Measurements from ENCODE around the gene UPK2.
A peak's percentile ranks its signal among the peaks of the same experiment; 100 is the strongest.

Gene UPK2

DNA sequence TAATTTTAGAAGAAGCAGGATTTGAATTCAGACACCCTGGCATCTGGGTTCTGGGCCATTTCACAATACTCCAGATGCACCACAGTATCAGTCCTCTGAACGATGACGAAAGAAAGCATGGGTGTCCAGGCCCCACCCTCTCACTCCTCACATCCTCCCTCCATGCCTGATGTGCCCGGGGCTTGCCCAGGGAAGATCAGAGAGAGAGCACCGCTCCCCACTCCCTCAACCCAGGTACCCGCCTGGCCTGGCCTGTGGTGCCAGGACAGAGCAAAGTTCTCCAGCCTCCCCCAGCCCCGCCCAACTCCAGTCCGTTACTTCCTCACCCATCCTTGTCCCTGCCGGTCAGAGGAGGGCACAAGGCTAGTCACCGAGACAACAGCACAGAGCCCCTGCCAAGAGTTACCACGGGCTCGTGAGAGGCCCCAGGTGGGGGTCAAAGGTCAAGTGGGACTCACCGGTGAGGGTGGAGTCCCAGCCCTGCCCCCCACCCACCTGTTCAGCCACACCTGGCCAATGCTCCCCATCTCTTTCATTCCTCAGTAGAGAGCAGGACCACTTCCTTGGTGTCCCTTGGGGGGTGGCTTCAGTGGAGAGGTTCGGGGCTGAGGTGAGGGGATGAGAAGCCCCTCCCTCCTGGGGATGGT, 38.5 kb upstream of the UPK2 start:
- DNase-seq (ENCODE audit: low spot score) = peak; percentile 56

DNA sequence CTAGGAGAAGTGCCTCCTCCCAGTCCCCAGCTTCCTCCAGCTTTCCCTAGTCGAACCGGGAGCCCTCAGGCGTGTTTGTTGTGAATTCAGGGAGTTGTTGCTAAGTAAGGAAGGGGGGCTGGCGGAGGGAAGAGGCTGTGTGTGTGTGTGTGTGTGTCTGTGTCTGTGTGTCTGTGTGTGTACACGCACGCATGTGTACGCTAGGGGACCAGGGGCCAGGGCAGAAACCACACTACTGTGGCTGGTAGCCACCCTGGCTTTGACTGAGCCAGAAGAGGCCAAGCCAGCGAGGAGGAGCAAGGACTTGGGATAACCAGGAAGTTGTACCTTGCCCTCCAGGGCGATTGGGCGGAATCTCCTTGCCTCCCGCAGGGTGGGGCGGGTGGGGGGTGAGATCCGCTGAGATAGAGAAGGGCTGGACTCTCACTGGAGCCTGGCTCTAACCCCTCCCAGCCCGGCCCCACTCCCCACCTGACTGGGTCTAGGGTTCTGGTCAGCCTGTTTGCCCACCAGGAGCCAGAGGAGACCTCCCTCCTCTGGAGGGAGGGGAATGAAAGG, 37.9 kb upstream of the UPK2 start:
- DNase-seq (ENCODE audit: low spot score) = peak; percentile 62

DNA sequence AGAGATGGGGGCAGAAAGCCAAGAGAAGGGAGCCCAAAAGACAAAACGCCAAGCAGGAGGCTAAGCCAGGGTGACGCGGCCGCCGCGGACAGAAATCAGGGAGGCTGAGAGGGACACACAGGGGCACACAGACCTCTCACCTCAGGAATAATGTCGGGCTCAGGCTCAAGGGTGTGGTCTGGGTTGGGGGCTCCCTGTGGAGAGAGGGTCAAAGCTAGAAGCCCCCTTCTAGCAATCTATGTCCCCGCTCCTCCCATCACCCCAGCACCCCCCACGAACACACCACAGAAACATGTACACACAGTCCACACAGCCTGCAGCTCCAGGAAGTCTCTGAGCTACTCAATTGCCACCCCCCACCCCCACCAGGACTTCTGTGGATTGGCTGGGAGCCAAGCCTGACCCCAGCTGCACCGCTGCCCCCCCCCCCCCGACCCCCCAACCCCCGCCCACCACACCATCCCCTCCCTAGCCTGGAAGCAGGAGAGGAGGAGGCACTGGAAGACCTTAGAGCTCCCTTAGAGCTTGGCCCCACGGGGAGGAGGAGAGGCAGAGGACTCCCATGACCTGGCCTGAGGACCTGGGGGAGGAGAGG, 37.3 kb upstream of the UPK2 start:
- DNase-seq (ENCODE audit: low spot score) = no peak

DNA sequence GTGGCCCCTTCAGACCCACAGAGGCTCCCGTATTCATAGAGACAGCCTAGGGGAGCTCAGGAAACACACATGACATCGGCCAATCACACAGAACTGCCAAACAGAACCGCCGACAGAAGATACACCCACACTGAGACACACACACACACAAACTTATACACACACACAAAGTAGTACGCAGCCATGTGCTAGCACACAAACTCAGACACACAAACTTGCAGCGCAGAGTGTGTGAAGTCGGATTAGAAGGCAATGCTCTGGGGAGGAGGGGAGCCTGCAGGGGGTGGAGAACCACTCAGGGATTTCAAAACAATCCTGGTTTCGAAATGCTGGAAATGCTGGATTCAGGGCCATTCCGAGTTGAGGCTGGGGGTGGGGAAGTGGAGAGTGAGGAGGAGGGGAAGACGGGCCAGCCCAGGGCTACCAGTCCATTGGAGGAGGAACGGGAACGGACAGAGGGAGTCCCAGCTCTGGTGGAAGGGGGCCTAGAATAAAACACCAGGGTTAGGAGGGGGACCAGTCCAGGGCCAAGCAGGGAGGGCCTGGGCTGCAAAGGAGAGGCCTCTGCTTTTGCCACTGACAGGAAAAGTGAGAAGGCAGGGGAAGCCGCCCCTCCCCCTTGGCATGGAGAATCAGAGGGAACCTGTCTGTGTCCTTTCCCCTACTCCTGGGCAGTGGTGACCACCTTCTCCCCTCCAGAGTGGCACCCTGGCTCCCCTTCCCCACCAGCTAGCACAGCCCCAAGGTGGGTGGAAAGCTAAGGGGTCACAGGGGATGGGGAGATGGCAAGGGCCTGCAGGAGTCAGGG, 34.8 kb upstream of the UPK2 start:
- no peak for DNase-seq (ENCODE audit: low spot score)

DNA sequence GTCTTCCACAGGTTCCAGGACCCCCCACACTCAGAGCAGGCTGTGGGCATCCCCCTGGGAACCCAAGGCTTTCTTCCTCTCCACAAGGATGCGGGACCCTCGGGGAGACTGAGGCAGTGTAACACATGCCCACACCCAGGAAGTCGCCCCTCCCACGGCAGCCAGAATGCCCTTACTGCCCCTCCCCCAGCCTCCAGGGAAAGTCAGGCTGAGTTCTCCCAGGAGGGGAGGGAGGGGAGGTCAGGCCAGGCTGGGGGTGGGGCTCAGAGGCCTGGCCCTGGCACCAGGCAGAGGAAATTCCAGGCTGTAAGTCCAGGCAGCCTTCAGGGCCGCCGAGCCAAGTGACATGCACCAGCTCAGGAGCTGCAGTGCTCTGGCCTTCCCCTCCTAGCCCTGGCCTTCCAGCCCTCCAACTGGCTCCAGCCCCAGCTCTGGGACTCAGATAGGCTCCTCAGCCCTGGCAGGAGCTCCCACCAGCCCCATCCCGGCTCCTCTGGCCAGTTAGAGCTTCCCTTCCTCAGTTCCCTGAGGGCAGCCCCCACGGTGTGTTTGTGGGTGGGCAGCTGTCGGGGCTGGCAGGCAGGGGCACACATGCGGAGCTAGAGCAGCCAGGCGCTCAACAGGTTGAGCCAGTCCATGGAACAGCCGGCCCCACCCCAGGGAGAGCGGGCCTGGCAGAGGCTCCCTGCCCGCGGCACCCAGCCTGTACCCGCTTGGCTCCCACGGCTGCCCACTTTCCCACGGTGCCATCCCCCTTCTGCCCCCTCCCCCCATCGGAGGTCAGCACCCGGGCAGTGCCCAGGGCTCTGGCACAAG, 34.0 kb upstream of the UPK2 start:
- no peak for DNase-seq (ENCODE audit: low spot score)

DNA sequence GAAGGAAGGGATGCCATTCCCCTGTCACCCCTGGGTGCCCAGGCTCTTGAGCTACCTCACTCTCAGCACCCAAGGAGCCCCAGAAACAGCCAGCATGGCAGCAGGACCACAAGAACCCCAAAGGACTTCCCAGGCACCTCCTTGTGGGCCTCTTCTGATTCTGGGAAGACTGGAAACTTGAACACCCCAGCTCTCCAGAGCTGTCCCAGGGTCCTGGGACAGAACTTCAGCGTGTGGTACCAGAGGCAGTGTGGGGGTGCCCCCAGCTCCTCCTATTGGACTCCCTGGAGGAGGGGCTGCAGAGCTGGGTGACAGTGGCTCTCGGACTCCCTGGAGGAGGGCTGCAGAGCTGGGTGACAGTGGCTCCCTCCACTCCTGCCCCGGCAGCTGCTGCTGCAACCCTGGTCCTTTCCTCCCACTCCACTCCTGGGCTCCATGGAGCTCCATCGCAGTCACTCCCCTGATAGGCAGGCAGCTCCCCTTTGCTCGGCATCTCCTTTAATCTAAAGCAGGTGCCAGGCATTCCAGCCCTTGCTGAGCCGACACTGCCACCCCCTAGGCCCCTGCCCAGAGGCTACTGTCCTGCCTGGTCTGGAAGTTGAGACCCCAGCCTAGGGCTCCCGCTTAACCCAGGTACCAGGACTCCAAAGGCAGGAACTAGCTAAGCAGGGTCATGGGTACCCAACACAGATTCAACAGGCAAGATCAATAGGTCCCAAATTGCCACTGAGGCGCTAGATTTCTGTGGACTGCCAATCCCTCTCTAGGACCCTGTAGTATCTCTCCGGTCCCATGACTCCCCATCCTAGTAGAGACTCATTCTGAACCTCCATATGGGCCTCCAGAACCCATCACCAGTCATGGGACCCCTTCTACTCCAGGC, 33.1 kb upstream of the UPK2 start:
- no peak for DNase-seq (ENCODE audit: low spot score)

DNA sequence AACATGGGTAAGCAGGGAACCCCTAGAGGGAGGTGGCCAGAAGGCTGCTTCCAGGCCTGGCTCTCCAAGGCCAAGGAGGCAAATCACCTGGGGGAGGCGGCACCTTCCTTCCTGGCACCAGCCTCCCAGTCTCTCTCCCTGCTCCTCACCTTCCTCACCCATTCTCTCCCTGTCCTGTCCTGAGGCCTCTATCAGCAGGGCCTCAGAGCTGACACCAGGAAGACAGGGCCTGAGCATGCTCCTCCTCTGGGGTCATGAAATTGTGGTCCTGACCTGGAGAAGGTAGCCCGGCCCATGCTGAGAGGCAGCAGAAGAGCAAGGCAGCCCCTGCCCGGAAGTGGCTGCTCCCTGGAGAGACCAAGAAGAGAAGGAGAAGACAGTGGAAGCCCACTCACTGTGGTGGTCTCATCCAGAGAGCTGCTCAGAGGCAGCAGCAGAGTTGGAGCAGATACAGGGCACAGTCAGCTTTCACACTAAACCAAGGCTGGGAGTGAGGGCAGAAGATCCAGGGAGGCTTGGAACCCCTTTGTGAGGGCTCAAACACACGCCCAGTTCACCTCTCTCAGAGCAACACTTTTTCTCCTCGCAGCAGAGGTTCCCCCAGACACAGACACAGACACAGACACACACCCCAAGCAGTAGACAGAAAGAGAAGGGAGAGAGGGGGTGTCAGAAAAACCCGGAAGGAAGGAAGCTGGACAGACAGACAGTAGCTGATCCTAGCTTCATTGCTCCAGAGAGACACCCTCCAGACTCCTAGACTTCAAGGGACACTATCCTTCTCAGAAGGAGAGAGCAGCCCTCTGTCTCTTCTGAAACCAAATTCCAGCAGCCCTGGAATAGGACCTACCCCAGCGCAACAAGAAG, 32.1 kb upstream of the UPK2 start:
- peak; percentile 64 for DNase-seq (ENCODE audit: low spot score)

DNA sequence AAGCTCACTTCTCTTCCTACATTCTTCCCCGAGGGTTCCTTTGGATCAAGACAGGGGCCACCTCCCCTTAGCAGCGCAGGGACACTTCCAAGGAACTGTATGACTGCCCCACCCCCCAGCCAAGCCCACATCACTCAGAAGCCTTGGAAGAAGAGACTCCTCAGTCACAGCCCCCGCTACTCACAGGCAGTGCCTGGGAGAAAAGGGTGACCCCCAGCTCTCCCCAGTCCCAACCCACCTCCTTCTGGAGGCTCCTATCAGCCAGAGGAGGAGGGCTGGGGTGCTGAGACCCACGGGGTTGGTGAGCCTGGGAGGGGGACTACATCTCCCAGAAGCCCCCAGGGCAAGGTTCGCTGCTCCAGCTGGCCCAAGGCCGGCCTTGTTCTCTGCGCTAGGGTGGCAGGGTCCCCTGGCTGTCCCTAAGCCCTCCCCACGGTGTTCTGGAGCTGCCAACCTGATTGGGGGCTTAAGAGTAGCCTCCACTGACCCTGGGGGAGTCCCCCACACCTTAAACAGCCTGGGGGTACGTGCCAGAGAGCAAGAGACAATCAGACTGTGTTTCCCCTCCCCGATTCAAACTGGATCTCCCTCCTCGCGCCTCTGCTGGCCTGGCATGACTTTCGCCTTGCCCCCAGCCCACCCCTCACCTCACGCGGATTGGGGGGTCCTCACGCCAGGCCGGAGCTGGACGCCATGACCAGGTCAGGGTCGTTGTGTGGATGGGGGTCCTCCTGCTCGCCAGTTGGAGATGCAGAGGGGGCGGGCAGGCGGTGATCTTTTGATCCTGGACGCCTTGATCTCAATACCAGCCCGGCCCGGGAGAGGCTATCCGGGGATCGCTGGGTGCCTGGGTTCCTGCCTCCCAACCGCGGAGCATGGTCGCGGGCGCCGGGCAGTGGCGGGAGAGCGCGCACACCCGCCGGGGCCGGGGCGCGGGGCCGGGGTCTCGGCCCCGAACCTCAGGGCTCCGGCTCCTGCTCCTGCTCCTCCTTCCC, 31.2 kb upstream of the UPK2 start:
- DNase-seq (ENCODE audit: low spot score) = no peak

DNA sequence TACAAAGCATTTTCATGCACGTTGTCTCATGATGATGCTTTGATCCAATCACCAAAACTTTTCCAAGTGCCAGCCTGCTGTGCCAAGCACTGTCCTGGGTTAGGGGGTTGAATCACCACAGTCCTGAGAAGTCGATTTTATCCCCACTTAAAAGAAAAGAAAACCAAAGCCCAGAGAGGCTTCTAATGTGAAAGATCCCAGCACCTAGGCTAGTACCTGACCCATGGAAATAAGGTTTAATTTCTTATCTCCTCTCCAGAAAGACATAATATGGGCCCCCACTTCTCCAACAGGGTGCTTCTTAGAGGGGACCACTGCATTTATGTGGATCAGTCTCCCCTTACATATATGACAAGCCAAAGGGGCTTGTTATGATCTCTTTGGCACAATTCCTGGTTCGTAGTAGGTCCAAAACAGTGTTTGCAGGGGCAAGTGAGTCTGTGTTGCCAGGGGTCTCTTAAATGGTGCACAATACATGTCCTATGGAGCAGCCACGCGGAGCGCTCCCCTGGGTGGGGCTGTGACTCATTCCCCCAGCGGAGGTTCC, 28.5 kb upstream of the UPK2 start:
- no peak for DNase-seq (ENCODE audit: low spot score)

DNA sequence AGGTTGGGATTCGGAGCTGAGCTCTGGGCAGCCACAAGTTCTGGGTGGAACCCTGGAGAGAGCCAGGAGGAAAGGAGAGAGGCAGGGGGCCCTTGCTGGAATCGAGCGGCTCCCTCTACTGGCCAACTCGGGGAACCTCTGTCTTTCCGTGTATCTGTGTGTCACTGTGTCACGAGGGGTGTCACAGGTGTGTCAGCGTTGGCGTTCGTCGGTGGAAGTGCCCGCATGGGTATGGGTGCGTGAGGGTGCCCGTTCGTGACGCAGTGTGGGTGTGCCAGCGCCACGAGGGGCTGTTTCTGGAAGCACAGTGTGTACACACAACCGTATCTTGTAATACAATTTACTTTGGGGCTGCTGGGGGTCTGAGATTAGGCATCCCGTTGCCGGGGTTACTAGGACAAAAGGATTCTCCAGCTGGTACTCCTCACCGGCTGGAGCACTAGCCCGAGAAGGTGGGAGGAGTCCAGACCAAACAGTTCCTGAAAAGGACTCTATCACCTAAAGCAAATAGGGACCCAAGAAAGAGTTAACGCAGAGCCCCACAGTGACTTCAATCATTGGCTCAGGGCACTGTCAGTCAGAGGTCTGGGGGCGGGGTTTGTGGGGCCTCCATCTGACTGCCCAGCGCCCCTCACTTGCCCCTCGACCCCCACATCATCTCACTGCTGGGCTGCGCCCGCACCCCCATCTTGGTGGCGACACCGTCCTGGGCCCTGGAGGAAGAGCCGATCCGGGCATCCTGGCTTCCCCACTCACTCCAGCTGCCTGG, 27.8 kb upstream of the UPK2 start:
- peak; percentile 96 for DNase-seq (ENCODE audit: low spot score)

DNA sequence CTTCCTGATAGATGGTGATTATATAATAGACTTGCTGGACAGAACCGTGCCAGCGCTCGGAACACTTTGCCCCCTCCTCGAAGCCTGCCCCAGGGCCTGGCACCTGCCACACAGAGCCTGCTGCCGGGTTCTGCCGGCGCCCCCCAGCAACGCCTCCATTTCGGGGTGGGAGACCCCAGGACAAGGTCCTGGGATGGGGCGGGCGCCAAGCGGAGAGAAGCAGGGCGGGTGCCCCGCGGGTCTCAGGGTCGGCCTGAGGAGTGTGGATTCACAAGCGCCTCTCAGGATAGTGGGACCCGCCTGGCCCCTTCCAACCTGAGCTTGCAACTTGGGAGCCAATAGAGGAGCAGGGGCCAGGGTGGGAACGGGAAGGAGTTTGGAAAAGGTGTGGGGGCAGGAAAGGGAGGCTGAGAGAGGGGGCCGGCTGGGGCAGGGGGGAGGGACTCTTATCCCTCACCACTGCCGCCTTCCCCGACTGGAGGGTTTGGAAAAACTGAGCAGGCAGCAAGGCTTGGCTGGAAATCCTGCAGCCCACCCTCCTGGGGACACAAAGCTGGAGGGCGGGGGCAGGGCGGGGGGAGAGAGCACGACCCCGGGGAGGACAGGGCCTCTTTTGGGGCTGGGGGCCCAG, 27.1 kb upstream of the UPK2 start:
- peak; percentile 36 for DNase-seq (ENCODE audit: low spot score)

DNA sequence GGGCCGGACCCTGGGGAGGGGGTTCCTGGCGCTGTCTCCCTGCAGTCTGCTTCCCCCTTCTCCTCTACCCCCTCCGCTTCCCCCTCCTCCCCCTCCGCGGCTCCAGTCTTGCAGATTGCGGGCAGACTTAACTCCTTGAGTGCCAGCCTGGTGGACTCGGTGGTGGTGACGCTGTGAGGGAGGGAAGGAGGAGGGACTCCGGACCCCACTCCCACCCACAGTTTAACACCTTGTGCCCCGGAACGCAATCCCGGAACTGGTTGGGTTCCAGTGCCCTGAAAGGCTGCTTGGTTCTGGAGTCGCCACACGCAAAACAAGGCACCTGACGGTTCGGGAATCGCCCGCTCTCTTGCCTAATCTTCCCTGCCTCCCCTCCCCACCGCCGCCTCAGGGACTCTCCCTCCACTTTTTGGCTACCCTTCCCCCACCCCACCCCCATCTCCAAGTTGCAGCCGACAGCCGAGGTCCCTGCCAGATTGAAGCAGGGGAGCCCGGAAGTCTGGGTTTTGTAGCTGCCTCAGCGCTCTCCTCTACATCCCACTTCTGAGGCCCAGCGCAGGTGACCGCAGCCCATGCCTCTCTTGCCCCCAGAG, 26.5 kb upstream of the UPK2 start:
- peak; percentile 85 for DNase-seq (ENCODE audit: low spot score)

DNA sequence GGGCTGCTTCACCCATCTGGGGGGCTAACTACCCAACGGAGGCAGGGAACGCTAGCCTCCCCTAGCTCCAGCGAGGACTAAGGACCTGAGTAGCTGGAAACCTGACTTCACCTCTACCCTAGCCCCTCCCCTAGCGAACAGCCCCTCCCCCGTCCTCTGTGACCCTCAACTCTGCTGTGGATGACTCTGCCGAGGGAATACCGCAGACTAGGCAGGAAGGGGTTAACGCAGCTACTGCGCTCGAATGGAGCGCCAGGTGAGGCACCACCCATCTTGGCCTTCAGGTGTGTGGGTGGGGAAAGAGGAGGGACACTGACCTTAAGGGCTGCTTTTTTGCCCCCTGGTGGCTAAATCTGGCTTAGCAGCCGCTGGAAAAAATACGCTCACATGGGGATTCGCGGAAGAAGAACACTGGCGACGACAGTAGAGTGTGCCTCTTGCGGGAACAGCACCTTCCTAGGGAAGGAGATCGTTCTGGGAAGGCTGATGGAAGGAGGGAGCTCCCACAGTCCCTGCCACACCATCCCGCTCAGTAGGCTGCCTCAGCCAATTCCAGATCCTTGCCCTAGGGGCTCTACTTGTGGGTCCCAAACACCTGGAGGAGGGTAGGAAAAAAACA, 25.9 kb upstream of the UPK2 start:
- peak; percentile 90 for DNase-seq (ENCODE audit: low spot score)

DNA sequence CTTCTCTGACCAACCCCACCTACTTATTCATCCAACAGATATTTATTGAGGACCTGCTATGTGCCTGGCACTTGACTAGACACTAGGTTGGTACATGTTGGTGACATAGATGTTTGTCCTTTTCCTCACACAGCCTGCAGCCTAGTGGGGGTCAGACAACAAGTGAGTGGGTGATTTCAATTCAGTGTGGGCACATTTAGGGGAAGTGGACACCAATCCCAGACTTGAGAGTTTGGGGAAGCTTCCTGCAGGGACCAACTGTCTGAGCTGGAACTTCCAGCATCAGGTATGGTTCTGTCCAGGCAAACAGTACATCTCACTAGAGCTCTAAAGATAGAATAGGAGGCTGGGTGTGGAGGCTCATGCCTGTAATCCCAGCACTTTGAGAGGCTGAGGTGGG, 24.5 kb upstream of the UPK2 start:
- no peak for DNase-seq (ENCODE audit: low spot score)

DNA sequence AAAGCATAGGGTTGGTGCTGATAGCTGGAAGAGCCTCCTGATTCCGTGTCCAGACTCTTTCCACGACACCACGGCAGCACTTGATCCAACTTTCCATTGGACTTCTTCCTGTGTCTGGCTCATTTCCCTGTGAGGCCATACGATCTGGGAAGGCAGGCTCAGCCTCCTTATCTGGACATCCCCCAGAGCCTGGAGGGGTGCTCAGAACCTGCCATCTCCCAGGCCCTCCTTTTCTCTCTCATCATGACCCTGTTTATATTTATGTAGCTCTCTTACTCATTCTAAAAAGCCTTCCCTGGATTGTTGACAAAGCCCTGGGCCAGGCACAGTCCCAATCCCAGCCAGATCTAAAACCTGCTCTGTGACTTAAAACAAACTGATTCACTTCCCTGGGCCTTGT, 22.6 kb upstream of the UPK2 start:
- DNase-seq (ENCODE audit: low spot score) = no peak

DNA sequence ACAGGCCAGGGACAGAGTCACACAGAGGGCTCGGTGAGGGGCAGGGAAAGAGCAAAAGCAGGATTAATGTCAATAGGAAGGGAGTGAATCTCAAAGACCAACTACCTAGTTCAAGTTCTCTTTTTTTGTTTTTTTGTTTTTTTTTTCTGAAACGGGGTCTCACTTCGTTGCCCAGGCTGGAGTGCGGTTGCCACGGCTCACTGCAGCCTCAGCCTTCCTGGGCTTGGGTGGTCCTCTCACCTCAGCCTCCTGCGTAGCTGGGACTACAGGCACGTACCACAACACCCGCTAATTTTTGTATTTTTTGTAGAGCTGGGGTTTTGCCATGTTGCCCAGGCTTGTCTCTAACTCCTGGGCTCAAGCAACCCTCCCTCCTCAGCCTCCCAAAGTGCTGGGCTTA, 20.7 kb upstream of the UPK2 start:
- DNase-seq (ENCODE audit: low spot score) = no peak
